Measurements from ENCODE around the gene GH2.
A peak's percentile ranks its signal among the peaks of the same experiment; 100 is the strongest.

Gene GH2

GRCh38 chr17:63838631-63839171 is 43.0 kb downstream of the GH2 start:
- peak; percentile 80 to 87 for DNase-seq

GRCh38 chr17:63837962-63838600 is 43.7 kb downstream of the GH2 start:
- DNase-seq: peak in 1 of 2 experiments; percentile 66

DNA sequence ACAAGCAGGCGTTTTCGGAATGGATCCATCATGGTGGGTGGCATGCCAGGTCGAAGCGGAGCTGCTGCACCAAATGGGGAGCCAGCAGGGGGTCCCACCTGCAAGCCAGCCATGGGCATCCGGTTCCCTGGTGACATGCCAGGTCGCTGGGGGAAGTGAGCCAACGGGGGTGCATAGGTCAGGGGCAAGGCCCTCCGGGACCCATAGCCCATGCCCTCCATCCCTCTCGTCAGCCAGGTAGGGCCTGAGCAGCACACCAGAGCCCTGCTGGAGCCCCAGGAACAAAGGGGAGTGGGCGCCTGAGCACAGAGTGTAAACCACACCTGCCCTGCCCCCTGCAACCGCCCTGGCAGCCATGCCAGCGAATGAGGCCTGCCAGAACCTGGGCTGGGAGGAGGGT is 44.3 kb downstream of the GH2 start:
- DNase-seq: no peak

DNA sequence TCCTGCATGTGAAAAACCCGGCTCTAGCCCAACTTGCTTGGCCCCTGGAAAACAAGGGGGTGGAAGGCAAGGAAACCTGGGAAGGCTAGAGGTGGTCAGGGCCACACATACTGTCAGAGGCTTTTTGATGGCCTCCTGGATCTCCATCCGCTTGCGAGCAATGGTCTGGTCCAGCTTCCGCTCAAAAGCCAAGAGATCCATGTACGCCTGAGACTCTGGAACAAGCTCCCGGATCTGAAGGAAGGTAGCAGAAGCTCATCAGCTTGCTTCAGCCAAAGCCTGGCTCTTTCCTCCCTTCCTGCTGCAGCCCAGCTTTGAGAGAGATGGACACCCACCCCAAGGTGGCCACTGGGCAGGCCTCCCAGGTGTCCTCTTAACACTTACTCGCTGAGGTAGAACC is 44.9 kb downstream of the GH2 start:
- DNase-seq: no peak

DNA sequence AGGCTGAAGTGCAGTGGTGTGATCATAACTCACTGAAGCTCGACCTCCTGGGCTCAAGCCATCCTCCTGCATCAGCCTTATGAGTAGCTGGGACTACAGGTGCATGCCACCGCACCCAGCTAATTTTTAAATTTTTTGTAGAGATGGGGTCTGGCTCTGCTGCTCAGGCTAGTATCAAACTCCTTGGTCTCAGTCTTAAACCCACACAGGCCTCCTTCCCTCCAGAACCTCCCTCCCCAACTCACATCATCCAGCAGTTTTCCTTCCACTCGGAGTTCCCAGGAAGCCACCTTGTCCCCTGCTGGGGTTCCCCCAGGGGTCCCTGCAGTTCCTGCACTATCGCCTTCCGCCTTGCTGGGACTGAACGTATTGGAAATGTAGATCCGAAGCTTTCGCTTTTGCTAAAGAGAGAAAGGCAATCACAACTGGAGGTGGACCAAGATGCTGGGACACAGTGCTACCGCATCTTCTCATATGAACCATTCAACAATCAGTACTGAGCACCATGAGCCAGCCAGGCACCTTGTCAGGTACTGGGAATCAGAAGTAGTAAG is 46.5 kb downstream of the GH2 start:
- DNase-seq: no peak

DNA sequence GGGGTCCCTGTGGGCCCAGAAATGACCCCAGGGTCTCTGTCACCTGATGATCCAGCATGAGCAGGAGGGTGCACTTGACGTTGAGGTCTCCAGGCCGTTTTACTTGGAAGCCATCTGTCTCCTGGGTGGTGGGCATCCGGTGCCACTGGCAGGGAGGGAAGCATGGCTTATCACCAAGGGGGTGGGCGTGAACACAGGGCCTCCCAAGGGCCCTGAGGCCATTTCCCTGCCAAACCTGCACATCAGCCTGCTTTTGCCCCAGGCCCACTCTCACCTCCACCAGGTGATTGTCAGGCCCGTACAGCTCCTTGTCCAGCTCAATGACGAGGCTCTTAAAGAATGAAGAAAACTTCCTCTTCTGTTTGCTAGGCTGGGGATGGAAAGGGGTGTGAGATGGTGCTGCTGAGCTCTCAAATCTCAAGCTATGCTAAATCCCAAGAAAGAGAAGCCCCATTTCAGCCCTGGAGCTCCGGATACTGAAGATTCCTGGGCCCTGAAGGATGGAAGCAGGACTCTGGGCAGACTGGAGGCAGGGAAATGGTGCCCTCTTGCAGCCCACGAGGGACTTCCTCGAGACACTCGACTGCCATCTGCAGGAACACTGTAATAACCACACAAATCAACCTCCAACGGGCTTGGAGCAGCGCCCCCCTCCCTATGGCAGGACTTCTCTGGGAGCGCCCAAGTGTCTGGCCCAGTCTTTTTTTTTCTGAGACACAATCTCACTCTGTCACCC is 47.1 kb downstream of the GH2 start:
- no peak for DNase-seq

- no peak for DNase-seq
Measured at GRCh38 chr17:63833741-63834373, 47.9 kb downstream of the GH2 start.

GRCh38 chr17:63833026-63833740 is 48.6 kb downstream of the GH2 start:
- no peak for DNase-seq

DNA sequence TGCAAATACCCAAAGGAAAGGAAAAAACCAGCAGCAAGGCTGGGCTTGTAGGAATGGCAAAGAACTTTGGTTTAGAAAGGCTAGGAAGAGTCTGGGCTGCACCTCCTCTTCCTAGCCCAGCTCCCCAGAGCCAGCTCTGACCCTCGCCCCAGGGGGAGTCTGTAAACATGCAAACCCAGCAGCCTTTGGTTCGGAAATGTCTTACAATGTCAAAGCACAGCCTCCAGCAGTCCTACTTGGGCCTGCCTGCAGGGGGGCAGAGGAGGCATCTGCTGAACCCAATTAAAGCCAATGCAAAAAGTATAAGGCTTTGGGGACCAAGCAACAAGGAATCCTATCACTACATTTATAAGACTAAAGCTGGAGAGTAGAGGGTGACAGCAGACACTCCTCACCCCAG is 49.3 kb downstream of the GH2 start:
- no peak for DNase-seq

DNA sequence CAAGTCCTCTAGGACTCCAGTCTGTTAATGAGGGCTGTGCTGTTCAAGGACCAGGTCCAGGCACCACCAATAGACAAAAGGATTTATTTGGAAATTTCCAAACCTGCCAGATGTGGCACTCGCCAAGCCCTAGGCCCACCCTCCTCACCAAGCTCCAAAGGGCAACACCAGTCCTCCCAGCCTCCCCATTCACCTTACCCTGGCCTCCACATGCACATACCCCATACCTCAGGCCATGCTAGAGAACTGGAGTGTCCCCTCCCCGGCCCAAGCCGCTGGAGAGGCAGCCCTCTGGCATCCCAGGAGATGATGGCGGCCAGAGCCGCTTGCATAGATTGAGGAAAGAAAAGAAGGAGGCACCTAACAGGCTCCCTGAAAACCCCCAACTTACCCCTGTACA is 49.7 kb downstream of the GH2 start:
- no peak for DNase-seq

- DNase-seq: no peak
Measured at GRCh38 chr17:63831505-63831904, 50.2 kb downstream of the GH2 start.

- no peak for DNase-seq
Measured at GRCh38 chr17:63830904-63831491, 50.7 kb downstream of the GH2 start.

DNA sequence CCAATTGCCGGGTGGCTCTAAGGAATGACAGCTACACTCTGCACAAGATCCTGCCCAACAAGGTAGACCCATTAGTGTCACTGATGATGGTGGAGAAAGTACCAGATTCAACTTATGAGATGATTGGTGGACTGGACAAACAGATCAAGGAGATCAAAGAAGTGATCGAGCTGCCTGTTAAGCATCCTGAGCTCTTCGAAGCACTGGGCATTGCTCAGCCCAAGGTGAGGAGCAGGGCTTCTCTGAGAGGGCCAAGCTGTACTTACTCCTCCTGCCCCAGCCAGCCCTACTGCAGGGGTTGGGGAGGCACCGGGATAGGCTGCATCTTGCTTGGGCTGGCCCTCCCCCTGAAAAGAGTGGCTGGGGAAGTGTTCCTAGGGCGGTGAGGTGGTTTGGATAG is 51.5 kb downstream of the GH2 start:
- no peak for DNase-seq

All from cerebellar nuclear complex (tissue), 1 donor.